ENCODE results near the gene EPB41.
A peak's percentile ranks its signal among the peaks of the same experiment; 100 is the strongest.

The EPB41 gene

DNA sequence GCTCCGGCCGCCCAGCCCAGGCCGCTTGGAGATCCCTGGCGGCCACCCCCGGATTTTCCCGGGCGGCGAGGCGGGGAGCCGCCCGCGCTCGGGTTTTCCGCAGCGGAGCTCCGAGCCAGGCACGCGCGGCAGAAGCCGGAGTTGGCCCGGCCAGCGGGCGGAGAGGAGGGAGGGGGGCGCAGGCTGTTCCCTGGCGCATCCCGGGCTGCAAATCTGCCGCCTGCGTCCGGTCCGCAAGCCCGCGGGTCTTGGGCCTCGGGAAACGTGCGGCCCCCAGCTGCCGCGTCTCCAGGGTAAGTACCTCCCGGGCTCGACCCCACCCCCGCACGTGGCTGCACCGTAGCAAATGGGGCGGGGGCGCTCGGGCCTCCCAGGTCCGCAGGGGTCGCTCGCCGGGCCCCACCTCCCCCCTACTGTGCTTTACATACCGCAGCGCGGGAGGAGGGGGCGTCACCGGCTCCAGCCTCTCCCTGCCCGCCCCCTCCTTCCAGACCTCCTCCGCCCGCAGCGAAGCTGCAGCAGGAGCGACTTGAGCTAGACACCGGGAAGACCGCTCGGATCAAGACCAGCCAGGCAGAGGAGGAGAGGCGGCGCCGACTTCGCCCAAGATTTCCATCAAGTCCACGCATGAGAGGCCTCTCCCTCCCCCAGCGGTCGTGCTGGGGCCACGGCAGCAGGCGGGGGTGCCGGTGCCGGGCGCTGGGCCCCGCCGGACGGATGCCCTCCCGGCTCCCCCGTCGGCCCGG lies 207.7 kb downstream of the EPB41 start (continued):
- TF ChIP-seq, protein P1, sequence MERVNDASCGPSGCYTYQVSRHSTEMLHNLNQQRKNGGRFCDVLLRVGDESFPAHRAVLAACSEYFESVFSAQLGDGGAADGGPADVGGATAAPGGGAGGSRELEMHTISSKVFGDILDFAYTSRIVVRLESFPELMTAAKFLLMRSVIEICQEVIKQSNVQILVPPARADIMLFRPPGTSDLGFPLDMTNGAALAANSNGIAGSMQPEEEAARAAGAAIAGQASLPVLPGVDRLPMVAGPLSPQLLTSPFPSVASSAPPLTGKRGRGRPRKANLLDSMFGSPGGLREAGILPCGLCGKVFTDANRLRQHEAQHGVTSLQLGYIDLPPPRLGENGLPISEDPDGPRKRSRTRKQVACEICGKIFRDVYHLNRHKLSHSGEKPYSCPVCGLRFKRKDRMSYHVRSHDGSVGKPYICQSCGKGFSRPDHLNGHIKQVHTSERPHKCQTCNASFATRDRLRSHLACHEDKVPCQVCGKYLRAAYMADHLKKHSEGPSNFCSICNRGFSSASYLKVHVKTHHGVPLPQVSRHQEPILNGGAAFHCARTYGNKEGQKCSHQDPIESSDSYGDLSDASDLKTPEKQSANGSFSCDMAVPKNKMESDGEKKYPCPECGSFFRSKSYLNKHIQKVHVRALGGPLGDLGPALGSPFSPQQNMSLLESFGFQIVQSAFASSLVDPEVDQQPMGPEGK (tag by site-specific recombination; IDR thresholded peaks at IDR 0.05): peak; percentile 41; the same call in 1 of the 2 replicates
- TF ChIP-seq ZBTB8A (tag by site-specific recombination; IDR thresholded peaks at IDR 0.05) (peak; percentile 16; the same call in 1 of the 2 replicates), GFI1B (tag by site-specific recombination; IDR thresholded peaks at IDR 0.05) (no peak), ZNF529 (tag by site-specific recombination; IDR thresholded peaks at IDR 0.05; ENCODE audit: insufficient replicate concordance) (no peak), GLI4 (tag by site-specific recombination; IDR thresholded peaks at IDR 0.05) (no peak), ZNF335 (tag by site-specific recombination; conservative IDR thresholded peaks at IDR 0.05) (peak; percentile 40; the same call in 1 of the 2 replicates), KLF9 (tag by site-specific recombination; IDR thresholded peaks at IDR 0.05; ENCODE audit: low read depth) (peak; percentile 39; the same call in 1 of the 2 replicates), OVOL3 (tag by site-specific recombination; IDR thresholded peaks at IDR 0.05) (no peak), ZBTB1 (tag by site-specific recombination; IDR thresholded peaks at IDR 0.05) (no peak), ZNF596 (tag by site-specific recombination; IDR thresholded peaks at IDR 0.05) (no peak), ZNF174 (tag by site-specific recombination; IDR thresholded peaks at IDR 0.05) (no peak), ZNF830 (tag by site-specific recombination; IDR thresholded peaks at IDR 0.05; ENCODE audit: low read depth) (no peak), GLIS1 (tag by site-specific recombination; IDR thresholded peaks at IDR 0.05) (peak; percentile 79), ZBTB17 (tag by site-specific recombination; IDR thresholded peaks at IDR 0.05) (peak; percentile 25; the same call in 1 of the 2 replicates), SCRT1 (tag by site-specific recombination; IDR thresholded peaks at IDR 0.05; ENCODE audit: borderline replicate concordance) (no peak), ZFP69B (tag by site-specific recombination; IDR thresholded peaks at IDR 0.05) (0 out of 2 replicates have a peak, but pooled peaks have one; percentile 34), ZNF600 (tag by site-specific recombination; IDR thresholded peaks at IDR 0.05) (0 out of 2 replicates have a peak, but pooled peaks have one; percentile 14), ZNF341 (tag by site-specific recombination; IDR thresholded peaks at IDR 0.05; ENCODE audit: low read depth) (peak; percentile 92), KLF8 (tag by site-specific recombination; IDR thresholded peaks at IDR 0.05) (peak; percentile 63; the same call in 1 of the 2 replicates), ZNF776 (tag by site-specific recombination; IDR thresholded peaks at IDR 0.05; ENCODE audit: borderline replicate concordance) (no peak), ZIC2 (tag by site-specific recombination; IDR thresholded peaks at IDR 0.05) (peak; percentile 48; the same call in 1 of the 2 replicates), ZSCAN16 (tag by site-specific recombination; IDR thresholded peaks at IDR 0.05) (no peak)
- TF ChIP-seq, protein P2, sequence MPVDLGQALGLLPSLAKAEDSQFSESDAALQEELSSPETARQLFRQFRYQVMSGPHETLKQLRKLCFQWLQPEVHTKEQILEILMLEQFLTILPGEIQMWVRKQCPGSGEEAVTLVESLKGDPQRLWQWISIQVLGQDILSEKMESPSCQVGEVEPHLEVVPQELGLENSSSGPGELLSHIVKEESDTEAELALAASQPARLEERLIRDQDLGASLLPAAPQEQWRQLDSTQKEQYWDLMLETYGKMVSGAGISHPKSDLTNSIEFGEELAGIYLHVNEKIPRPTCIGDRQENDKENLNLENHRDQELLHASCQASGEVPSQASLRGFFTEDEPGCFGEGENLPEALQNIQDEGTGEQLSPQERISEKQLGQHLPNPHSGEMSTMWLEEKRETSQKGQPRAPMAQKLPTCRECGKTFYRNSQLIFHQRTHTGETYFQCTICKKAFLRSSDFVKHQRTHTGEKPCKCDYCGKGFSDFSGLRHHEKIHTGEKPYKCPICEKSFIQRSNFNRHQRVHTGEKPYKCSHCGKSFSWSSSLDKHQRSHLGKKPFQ (tag by site-specific recombination; IDR thresholded peaks at IDR 0.05): no peak

DNA sequence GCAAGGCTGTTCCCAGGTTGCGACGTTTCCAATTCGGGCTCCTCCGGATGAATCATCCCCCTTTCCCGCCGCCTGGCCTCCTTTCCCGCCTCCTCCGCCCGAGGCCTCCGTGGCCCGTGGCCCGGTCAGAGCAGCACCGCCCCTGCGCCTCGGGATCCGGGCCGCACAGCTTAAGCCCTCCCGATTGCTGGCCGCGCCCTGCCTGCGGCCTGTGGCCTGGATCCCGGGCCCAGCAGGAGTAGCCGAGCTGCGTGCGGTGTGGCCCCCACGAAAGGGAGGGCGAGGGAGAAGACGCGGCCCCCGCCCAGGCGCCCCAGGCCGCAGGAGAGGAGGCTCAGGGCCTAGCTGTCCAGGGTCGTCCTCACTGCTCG lies 208.3 kb downstream of the EPB41 start:
- TF ChIP-seq GFI1B (tag by site-specific recombination; IDR thresholded peaks at IDR 0.05) (no peak), ZNF302 (tag by site-specific recombination; IDR thresholded peaks at IDR 0.05; ENCODE audit: low read depth) (no peak), ZNF76 (tag by site-specific recombination; IDR thresholded peaks at IDR 0.05; ENCODE audit: borderline replicate concordance, low read depth) (no peak), ZNF501 (tag by site-specific recombination; IDR thresholded peaks at IDR 0.05) (no peak), ZNF792 (tag by site-specific recombination; IDR thresholded peaks at IDR 0.05) (no peak)
- TF ChIP-seq, protein P3, sequence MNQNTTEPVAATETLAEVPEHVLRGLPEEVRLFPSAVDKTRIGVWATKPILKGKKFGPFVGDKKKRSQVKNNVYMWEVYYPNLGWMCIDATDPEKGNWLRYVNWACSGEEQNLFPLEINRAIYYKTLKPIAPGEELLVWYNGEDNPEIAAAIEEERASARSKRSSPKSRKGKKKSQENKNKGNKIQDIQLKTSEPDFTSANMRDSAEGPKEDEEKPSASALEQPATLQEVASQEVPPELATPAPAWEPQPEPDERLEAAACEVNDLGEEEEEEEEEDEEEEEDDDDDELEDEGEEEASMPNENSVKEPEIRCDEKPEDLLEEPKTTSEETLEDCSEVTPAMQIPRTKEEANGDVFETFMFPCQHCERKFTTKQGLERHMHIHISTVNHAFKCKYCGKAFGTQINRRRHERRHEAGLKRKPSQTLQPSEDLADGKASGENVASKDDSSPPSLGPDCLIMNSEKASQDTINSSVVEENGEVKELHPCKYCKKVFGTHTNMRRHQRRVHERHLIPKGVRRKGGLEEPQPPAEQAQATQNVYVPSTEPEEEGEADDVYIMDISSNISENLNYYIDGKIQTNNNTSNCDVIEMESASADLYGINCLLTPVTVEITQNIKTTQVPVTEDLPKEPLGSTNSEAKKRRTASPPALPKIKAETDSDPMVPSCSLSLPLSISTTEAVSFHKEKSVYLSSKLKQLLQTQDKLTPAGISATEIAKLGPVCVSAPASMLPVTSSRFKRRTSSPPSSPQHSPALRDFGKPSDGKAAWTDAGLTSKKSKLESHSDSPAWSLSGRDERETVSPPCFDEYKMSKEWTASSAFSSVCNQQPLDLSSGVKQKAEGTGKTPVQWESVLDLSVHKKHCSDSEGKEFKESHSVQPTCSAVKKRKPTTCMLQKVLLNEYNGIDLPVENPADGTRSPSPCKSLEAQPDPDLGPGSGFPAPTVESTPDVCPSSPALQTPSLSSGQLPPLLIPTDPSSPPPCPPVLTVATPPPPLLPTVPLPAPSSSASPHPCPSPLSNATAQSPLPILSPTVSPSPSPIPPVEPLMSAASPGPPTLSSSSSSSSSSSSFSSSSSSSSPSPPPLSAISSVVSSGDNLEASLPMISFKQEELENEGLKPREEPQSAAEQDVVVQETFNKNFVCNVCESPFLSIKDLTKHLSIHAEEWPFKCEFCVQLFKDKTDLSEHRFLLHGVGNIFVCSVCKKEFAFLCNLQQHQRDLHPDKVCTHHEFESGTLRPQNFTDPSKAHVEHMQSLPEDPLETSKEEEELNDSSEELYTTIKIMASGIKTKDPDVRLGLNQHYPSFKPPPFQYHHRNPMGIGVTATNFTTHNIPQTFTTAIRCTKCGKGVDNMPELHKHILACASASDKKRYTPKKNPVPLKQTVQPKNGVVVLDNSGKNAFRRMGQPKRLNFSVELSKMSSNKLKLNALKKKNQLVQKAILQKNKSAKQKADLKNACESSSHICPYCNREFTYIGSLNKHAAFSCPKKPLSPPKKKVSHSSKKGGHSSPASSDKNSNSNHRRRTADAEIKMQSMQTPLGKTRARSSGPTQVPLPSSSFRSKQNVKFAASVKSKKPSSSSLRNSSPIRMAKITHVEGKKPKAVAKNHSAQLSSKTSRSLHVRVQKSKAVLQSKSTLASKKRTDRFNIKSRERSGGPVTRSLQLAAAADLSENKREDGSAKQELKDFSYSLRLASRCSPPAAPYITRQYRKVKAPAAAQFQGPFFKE (tag by site-specific recombination; IDR thresholded peaks at IDR 0.05; ENCODE audit: borderline replicate concordance): no peak
- H3K27ac ChIP-seq (ENCODE audit: extremely low read depth, low read depth, low read length): peak overlapping the region; percentile 51
- ChIA-PET POLR2A (interaction anchor here (0.6 to 2.1 kb wide), 6 partner anchors 9 to 94 kb away, joined by 3 to 12 read pairs (median 4); partner anchors contain the start of gene SRSF4), CTCF (interaction anchor here (0.7 to 1.4 kb wide), 3 partner anchors 18 to 80 kb away, joined by 3 to 6 read pairs (median 3); partner anchors contain the start of gene SRSF4)
- no peaks in the 10 kb centered on the region for H3K4me1 ChIP-seq (ENCODE audit: control insufficient read depth, insufficient read depth, low read length)
- peaks cover 0 to 10% of the 10 kb centered on the region in 2 experiments; a peak in 2 of 3 replicates for H3K36me3 ChIP-seq (ENCODE audit: control insufficient read depth in 2 of 2, insufficient read depth in 1 of 2, low read length in 2 of 2)
- H3K9me3 ChIP-seq (ENCODE audit: control insufficient read depth, insufficient read depth, low read depth, low read length): no peaks in the 10 kb centered on the region
- H3K4me3 ChIP-seq (ENCODE audit: low read depth, low read length): peak overlapping the region; percentile 61
